Naive B cell (primary cell): Measurements from ENCODE around the gene CTF1. TPM values are rescaled to one million over a fixed set of nuclear protein-coding genes. Genes with fewer than 3 reads are reported as not detected.

Experiments
- ATAC-seq, 2 donors: fragments of 150-1000 bp; cut with Tn5 transposase; 2 replicates each; pipeline ENCODE4 v1.10.0; 2021; ENCODE audit warnings: low read depth in 2 of 2, mild to moderate bottlenecking in 2 of 2, moderate library complexity in 2 of 2
- DNase-seq: peaks from one replicate; pipeline ENCODE4 v3.0.0; 2022
- H3K27ac Mint-ChIP-seq, 6 donors: one replicate each; pipeline ENCODE4 v1.8.0; 2020 to 2022; ENCODE audit warnings: mild to moderate bottlenecking in 6 of 6, mixed read lengths in 6 of 6, moderate library complexity in 5 of 6, inconsistent platforms in 2 of 6
- H3K27me3 Mint-ChIP-seq, 3 donors: one replicate each; pipeline ENCODE4 v1.8.0; 2021 to 2022; ENCODE audit warnings: mixed read lengths in 3 of 3, mild to moderate bottlenecking in 1 of 3
- H3K36me3 Mint-ChIP-seq, 2 donors: one replicate each; pipeline ENCODE4 v1.8.0; 2020 to 2022; ENCODE audit warnings: mixed read lengths in 2 of 2, inconsistent platforms in 1 of 2, mild to moderate bottlenecking in 1 of 2
- H3K4me1 Mint-ChIP-seq, 3 donors: one replicate each; pipeline ENCODE4 v1.8.0; 2020 to 2022; ENCODE audit warnings: mixed read lengths in 3 of 3, inconsistent platforms in 1 of 3, mild to moderate bottlenecking in 1 of 3, moderate library complexity in 1 of 3
- H3K4me3 Mint-ChIP-seq, 8 donors: one replicate each; pipeline ENCODE4 v1.8.0; 2020 to 2022; ENCODE audit warnings: mild to moderate bottlenecking in 8 of 8, mixed read lengths in 8 of 8, moderate library complexity in 8 of 8, inconsistent platforms in 2 of 8
- H3K9me3 Mint-ChIP-seq, 7 donors: one replicate each; pipeline ENCODE4 v1.8.0; 2020 to 2022; ENCODE audit warnings: mixed read lengths in 7 of 7, mild to moderate bottlenecking in 5 of 7, inconsistent platforms in 2 of 7, moderate library complexity in 1 of 7
- polyA plus RNA-seq, 6 donors: library from polyadenylated mRNA; unstranded; fragments of 300-500 nt; fragmentation: Illumina TruSeq; gene quantifications; one replicate each; pipeline ENCODE4 v1.2.3, GENCODE V29; 2021; ENCODE audit warnings: low read depth in 6 of 6

Gene CTF1
- polyA plus RNA-seq, 6 donors from 2014 or later = 0.40 to 0.67 (median 0.47) TPM; not detected in 3

DNA sequence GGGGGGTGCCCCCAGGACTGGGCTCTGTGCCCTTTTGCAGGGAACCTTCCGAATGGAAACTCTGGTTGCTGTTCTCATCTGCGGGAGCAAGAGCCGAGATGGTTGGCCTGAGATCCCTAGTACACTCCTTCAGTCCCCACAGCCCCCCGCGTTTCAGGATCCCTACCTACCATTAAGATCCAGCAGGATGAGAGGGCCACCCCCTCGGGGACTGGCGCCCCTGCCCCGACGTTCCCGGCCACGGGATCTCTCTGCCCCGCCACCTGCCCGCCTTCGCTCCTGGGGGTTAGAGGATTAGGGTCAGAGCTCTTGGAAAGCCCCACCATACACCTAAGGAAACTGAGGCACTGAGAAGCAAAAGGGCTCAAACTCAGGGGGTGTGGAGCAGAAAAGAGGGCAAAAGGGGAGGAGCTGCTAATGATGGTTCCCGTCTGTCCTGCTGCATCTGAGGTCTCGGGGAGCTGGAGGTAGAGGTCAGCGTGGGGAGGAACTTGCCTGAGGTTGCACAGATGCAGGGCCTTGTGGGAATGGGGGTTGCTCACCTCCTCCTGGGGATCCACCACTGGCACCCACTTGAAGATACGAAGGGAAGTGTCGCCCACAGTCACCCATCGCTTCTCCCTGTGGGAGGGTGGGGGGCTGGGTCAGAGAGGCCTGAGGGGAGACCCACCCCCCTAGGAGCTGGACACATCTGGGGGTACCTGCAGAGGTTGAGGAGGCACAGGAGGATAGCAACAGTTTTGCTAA, 3.6 kb upstream of the CTF1 start:
- peak overlapping the region in 5 of 6 donors; percentile 53 to 94 (median 89) for H3K27ac Mint-ChIP-seq
- H3K4me1 Mint-ChIP-seq = peaks cover 49 to 55% (median 51%) of the 10 kb centered on the region in 3 donors
- H3K9me3 Mint-ChIP-seq = peaks cover 0 to 2% (median 0%) of the 10 kb centered on the region in 7 donors
- peaks cover 0 to 8% of the 10 kb centered on the region in 2 donors for H3K36me3 Mint-ChIP-seq
- peak overlapping the region; percentile 86 to 94 (median 91) for H3K4me3 Mint-ChIP-seq
- no peak for ATAC-seq
- DNase-seq = no peak
- H3K27me3 Mint-ChIP-seq = no peaks in the 10 kb centered on the region

DNA sequence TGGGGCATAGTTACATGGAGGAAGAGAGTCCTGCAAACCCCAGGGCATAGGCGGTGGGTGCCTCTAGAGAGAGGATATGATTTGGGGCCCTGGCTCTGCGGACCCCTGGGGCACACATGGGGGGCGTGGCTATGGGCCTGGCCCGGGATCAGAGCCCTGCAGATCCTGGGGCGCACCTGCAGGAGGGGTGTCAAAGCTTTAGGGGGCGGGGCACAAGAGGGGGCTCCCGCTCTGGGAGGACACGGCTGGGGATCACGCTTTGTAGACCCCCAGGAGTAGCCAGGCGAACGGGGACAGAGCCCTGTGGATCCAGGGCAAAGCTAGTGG, 3.0 kb upstream of the CTF1 start:
- H3K4me1 Mint-ChIP-seq = peaks cover 49 to 56% (median 51%) of the 10 kb centered on the region in 3 donors
- H3K4me3 Mint-ChIP-seq = peak overlapping the region; percentile 86 to 94 (median 91)
- H3K9me3 Mint-ChIP-seq = peaks cover 0 to 2% (median 0%) of the 10 kb centered on the region in 7 donors

DNA sequence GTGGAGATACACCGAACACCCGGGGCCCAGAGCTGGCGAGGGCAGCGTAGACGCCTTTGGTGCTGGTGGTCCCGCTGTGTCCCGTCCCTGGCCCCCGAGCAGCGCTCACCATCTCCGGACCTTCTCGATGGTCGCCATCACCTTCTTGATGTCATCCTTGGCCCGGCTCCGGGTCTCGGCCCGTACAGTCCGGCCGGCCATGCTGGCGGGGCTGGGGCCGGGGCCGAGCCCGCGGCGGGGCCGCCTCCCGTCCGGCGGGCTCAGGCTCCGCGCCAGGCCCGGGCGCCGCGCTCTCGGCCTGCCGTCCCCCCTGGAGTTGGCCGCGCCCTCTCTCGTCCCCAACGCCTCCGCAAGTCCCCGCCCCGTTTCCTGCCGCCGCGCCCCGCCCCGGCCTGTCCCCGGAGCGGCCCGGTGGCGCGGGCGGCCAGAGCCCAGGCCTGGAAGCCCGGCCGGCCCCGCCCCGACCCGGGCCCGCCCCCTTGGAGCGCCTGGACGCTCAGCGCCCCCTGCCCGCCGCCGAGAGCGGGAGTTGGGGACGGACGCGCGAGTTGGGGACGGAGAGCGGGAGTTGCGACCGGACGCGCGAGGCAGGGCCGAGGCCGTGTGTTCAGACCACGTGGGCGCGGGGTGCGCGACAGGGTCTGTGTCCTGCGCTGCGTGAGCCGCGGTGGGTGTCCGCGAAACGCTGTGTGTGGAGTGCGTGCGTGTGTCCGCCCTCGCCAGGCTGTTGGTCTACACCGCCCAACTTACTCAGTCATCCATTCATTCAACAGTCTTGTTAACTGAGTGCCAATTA, 2.5 kb upstream of the CTF1 start, which contains the start of gene BCL7C:
BCL7C (minus strand) TSS at position 334 of the 796 bp plus-strand sequence; CDS start at position 201, 133 bp downstream.
- Mint-ChIP-seq H3K36me3 (peaks cover 0 to 8% of the 10 kb centered on the region in 2 donors), H3K9me3 (no peaks in the 10 kb centered on the region), H3K4me1 (peaks cover 45 to 53% (median 49%) of the 10 kb centered on the region in 3 donors), H3K4me3 (peak within 1 kb of the TSS; percentile 87 to 94 (median 91)), H3K27ac (peak within 1 kb of the TSS; percentile 87 to 94 (median 92)), H3K27me3 (no peaks in the 10 kb centered on the region)
- ATAC-seq = peak; percentile 61 to 65
- DNase-seq = peak; percentile 78

More for the DNA sequence above, 3.0 kb upstream of the CTF1 start:
- peak overlapping the region in 5 of 6 donors; percentile 26 to 94 (median 89) for H3K27ac Mint-ChIP-seq
- no peaks in the 10 kb centered on the region for H3K27me3 Mint-ChIP-seq
- H3K36me3 Mint-ChIP-seq = peaks cover 0 to 8% of the 10 kb centered on the region in 2 donors
- ATAC-seq (peak; percentile 11 to 19), DNase-seq (no peak)

DNA sequence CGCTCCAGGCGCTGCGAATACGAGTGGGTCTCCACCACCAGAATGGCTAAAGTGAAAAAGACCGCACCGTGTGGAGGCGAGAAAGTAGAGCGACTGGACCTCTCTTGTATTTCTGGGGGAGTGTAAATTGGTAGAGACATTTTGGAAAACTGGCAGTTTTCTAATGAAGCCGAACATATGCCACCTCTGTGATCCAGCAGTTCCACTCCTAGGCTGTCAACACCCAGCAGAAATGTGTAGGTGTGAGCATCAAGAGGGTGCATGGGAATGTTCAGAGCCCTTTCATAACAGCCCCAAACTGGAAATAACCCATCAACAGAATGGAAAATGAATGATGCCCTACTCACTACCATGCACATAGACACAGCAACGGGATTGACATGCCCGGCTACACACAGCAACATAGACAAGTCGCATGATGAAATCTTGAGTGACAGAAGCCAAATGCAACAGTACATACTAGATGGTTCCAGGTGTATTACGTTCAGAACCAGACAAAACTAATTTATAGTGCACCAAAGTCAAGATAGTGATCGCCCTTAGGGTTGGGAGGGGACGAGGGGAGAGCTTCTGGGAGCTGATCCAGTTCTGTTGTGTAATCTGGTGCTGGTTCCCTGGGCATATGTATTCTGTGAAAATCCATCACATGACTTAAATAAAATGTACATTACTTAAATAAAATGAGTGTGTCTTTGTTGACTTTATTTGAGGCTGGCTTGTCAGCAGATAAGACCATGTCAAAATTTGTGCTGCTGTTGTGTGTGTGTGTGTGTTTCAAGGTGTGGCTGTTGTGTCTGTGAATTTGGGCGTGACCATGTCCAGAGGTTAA, 1.7 kb upstream of the CTF1 start:
- peaks cover 45 to 51% (median 48%) of the 10 kb centered on the region in 3 donors for H3K4me1 Mint-ChIP-seq
- no peaks in the 10 kb centered on the region for H3K9me3 Mint-ChIP-seq
- ATAC-seq = no peak
- no peak for DNase-seq
- H3K27ac Mint-ChIP-seq = peak overlapping the region in 5 of 6 donors; percentile 39 to 94 (median 87)
- H3K27me3 Mint-ChIP-seq = no peaks in the 10 kb centered on the region
- peak overlapping the region; percentile 74 to 94 (median 88) for H3K4me3 Mint-ChIP-seq
- H3K36me3 Mint-ChIP-seq = peaks cover 0 to 4% of the 10 kb centered on the region in 2 donors

DNA sequence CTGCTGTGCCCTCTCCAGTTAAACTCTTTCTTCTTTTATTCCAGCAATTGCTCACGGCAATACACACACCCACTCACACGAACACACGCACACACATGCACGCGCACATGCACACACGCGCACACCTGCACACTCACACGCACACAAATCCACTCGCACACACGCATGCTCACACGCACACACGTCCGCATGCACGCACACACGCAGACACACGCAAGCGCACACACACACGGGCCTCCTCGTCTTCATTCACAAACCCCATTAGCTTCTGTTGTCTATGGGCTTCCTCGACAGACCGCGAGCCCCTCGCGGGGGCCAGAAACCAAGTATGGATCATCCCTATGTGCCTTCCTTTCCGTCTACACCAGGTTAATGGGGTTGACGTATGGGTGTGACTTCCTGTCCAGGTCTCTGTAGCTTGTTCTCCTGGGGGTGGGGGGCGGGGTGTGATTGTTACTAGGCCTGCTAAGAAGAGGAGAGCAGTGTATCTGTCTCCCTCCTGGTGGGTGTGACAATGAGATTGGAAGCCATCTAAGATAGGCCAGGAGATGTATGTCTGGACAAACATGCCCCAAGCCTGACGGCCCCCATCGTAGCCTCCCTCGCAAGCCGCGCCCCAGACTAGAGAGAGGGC, 670 bp upstream of the CTF1 start:
- no peaks in the 10 kb centered on the region for H3K36me3 Mint-ChIP-seq
- peak overlapping the region in 4 of 6 donors; percentile 12 to 96 (median 54) for H3K27ac Mint-ChIP-seq
- peaks cover 45 to 51% (median 46%) of the 10 kb centered on the region in 3 donors for H3K4me1 Mint-ChIP-seq
- peak overlapping the region; percentile 86 to 95 (median 90) for H3K4me3 Mint-ChIP-seq
- H3K9me3 Mint-ChIP-seq = no peaks in the 10 kb centered on the region
- ATAC-seq = no peak
- H3K27me3 Mint-ChIP-seq = no peaks in the 10 kb centered on the region
- DNase-seq = no peak

DNA sequence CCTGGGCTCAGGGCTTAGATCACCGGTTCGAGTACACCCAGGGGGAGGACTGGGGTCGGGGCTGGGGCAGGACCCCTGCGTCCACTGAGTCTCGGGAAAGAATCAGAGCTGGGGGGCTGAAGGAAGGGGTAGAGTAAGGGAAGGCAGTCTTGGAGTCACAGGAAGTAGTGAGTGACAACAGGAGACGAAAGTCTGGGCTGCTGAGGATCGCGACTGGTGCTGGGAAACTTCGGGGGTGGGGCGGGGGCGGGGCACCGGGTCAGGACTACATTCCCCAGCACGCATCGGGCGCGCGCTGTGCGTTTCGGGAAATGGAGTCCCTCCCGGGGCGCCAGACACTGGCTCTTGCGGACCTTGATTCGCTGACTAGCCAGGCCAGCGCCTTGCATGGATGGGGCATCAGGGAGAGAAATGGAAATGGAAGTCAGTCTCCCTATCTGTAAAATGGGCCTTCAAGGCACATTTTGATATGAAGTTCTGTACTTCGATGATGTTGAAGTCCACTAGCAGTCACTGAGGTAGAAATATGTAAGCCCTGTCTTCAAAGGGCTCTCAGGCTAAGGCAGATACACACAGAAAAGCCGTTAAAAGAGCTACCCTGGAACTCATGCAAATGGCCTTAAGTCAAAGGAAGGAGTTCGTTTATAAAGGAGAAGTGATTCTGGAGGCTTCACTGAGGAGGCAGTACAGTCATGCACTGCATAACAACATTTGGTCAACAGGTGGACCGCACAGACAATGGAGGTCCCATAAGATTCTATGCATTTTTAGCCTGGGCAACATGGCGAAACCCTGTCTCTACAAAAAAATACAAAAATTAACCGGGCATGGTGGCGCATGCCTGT, 697 bp downstream of the CTF1 start:
- Mint-ChIP-seq H3K9me3 (no peaks in the 10 kb centered on the region), H3K4me1 (peaks cover 44 to 55% (median 51%) of the 10 kb centered on the region in 3 donors), H3K4me3 (peak overlapping the region; percentile 86 to 95 (median 90)), H3K27me3 (no peaks in the 10 kb centered on the region), H3K27ac (peak overlapping the region; percentile 76 to 96 (median 94)), H3K36me3 (no peaks in the 10 kb centered on the region)
- DNase-seq (peak; percentile 69), ATAC-seq (peak; percentile 60)

DNA sequence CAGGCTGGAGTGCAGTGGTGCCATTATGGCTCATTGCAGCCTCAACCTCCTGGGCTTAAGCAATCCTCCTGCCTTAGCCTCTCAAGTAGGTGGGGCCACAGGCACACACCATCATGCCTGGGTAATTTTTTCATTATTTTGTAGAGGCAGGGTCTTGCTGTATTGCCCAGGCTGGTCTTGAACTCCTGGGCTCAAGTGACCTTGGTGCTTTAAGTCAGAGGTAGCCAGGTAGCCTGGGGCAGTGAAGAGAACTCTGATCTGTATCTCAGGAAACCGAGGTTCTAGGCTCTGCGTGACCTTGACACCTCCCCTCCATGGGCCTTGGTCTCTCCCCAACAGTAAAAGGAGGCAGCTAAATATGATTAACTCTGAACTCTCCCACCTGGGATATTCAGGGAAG, 3.4 kb downstream of the CTF1 start:
- Mint-ChIP-seq H3K27ac (no peak overlapping the region), H3K4me3 (peak overlapping the region in 3 of 8 donors; percentile 23 to 83 (median 46)), H3K36me3 (peaks cover 0 to 7% of the 10 kb centered on the region in 2 donors), H3K9me3 (peaks cover 0 to 4% (median 0%) of the 10 kb centered on the region in 7 donors), H3K4me1 (peaks cover 44 to 54% (median 52%) of the 10 kb centered on the region in 3 donors), H3K27me3 (no peaks in the 10 kb centered on the region)
- DNase-seq = no peak
- ATAC-seq = no peak

DNA sequence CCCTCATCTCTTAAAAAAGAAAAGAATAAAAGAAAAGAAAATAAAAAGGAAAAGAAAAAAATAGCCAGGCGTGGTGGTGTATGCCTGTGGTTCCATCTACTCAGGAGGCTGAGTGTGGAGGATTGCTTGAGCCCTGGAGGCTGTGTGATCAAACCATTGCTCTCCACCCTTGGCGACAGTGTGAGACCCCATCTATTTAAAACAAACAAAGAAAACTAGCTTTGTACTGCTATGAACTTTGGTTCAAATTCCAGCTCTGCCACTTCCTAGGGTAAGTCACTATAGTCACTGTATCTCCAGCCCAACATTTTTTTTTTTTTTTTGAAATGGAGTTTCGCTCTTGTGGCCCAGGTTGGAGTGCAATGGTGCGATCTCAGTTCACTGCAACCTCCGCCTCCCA, 4.2 kb downstream of the CTF1 start:
- H3K4me3 Mint-ChIP-seq = peak overlapping the region in 4 of 8 donors; percentile 72 to 83 (median 76)

DNA sequence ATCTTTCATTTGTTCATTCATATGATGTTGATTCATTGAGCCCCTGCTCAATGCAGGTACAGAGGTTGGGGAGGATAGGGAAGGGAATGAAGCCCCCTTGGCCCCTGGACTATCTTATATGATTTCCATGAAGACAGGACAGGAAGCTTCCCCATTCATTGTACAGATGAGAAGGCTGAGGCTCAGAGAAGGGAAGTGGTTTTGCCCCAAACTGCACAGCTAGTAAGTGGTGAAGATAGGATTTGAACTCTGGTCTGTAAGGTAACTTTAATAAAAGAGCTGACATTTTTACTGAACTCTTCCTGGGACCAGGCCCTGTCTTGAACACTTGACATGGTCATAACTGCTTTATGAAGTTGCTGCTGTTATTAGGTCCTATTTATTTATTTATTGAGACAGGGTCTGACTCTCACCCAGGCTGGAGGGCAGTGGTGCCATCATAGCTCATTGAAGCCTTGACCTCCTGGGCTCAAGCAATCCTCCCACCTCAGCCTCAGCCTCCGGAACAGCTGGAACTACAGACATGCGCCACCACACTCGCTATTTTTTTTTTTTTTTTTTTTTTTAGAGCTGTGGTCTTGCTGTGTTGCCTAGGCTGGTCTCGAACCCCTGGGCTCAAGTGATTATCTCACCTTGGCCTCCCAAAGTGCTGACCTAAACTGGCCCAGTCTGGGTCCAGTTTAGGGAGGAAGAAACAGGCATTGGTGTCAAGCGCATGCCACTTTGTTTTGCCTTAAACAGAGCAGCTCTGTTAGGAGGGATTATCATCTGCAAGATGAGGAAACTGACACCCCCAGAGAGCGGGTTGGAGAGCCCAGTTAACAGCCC, 5.0 kb downstream of the CTF1 start:
- Mint-ChIP-seq H3K27ac (peak overlapping the region in 3 of 6 donors; percentile 7 to 36 (median 22)), H3K9me3 (peaks cover 0 to 4% (median 0%) of the 10 kb centered on the region in 7 donors), H3K36me3 (peaks cover 0 to 7% of the 10 kb centered on the region in 2 donors), H3K27me3 (no peaks in the 10 kb centered on the region), H3K4me3 (peak overlapping the region; percentile 72 to 90 (median 82)), H3K4me1 (peaks cover 31 to 41% (median 37%) of the 10 kb centered on the region in 3 donors)
- DNase-seq (no peak), ATAC-seq (no peak)

More for the DNA sequence above, 4.2 kb downstream of the CTF1 start:
- H3K9me3 Mint-ChIP-seq = peaks cover 0 to 4% (median 0%) of the 10 kb centered on the region in 7 donors
- peaks cover 37 to 49% (median 45%) of the 10 kb centered on the region in 3 donors for H3K4me1 Mint-ChIP-seq
- no peak for DNase-seq
- no peak for ATAC-seq
- peak overlapping the region in 1 of 6 donors; percentile 87 for H3K27ac Mint-ChIP-seq
- peaks cover 0 to 7% of the 10 kb centered on the region in 2 donors for H3K36me3 Mint-ChIP-seq
- H3K27me3 Mint-ChIP-seq = no peaks in the 10 kb centered on the region

DNA sequence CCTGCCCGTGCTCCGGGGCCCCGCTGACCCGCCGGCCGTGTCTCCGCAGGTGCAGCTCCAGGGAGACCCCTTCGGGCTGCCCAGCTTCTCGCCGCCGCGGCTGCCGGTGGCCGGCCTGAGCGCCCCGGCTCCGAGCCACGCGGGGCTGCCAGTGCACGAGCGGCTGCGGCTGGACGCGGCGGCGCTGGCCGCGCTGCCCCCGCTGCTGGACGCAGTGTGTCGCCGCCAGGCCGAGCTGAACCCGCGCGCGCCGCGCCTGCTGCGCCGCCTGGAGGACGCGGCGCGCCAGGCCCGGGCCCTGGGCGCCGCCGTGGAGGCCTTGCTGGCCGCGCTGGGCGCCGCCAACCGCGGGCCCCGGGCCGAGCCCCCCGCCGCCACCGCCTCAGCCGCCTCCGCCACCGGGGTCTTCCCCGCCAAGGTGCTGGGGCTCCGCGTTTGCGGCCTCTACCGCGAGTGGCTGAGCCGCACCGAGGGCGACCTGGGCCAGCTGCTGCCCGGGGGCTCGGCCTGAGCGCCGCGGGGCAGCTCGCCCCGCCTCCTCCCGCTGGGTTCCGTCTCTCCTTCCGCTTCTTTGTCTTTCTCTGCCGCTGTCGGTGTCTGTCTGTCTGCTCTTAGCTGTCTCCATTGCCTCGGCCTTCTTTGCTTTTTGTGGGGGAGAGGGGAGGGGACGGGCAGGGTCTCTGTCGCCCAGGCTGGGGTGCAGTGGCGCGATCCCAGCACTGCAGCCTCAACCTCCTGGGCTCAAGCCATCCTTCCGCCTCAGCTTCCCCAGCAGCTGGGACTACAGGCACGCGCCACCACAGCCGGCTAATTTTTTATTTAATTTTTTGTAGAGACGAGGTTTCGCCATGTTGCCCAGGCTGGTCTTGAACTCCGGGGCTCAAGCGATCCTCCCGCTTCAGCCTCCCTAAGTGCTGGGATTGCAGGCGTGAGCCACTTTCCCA, 5.9 kb downstream of the CTF1 start:
- no peaks in the 10 kb centered on the region for H3K27me3 Mint-ChIP-seq
- H3K9me3 Mint-ChIP-seq = peaks cover 0 to 4% (median 0%) of the 10 kb centered on the region in 7 donors
- DNase-seq = peak; percentile 61
- H3K27ac Mint-ChIP-seq = peak overlapping the region in 5 of 6 donors; percentile 42 to 97 (median 85)
- H3K4me3 Mint-ChIP-seq = peak overlapping the region; percentile 88 to 99 (median 96)
- H3K4me1 Mint-ChIP-seq = peaks cover 22 to 32% (median 28%) of the 10 kb centered on the region in 3 donors
- ATAC-seq = peak; percentile 70 to 72
- H3K36me3 Mint-ChIP-seq = peaks cover 0 to 7% of the 10 kb centered on the region in 2 donors
